Astrocyte (in vitro differentiated cells and primary cell): ENCODE results near the gene KRT13. TPM values are rescaled to one million over a fixed set of nuclear protein-coding genes. Genes with fewer than 3 reads are reported as not detected.

Experiments
- DNase-seq: peaks from one replicate; pipeline ENCODE4 v3.0.0-alpha.2; 2010; ENCODE audit warnings: low read depth
- FAIRE-seq: peaks from 2 replicates; lab custom pipeline; 2011; peaks lifted over from hg19 to GRCh38; lab: Jason Lieb, UNC
- H2AFZ ChIP-seq: 2 replicates; pipeline ENCODE4 v1.6.0; 2012; ENCODE audit warnings: low read depth, low read length, inconsistent platforms
- H3K27ac ChIP-seq: 2 replicates; pipeline ENCODE4 v1.5.1; 2011; ENCODE audit warnings: low read depth, low read length, inconsistent platforms
- H3K27me3 ChIP-seq: 2 replicates; pipeline ENCODE4 v1.6.0; 2011; ENCODE audit warnings: low read length, inconsistent platforms; ENCODE audit not compliant: insufficient read depth
- H3K36me3 ChIP-seq: 2 replicates; pipeline ENCODE4 v1.5.1; 2011; ENCODE audit warnings: low read length, inconsistent platforms; ENCODE audit not compliant: insufficient read depth
- H3K4me1 ChIP-seq: 2 replicates; pipeline ENCODE4 v1.5.1; 2011; ENCODE audit warnings: low read length, inconsistent platforms; ENCODE audit not compliant: insufficient read depth
- H3K4me2 ChIP-seq: 2 replicates; pipeline ENCODE4 v1.6.0; 2012; ENCODE audit warnings: low read length, inconsistent platforms
- H3K4me3 ChIP-seq: 2 replicates; pipeline ENCODE4 v1.5.1; 2011; ENCODE audit warnings: low read depth, mild to moderate bottlenecking, low read length, inconsistent platforms; ENCODE audit not compliant: insufficient read depth
- H3K79me2 ChIP-seq: 2 replicates; pipeline ENCODE4 v1.6.0; 2012; ENCODE audit warnings: mild to moderate bottlenecking, low read length, inconsistent platforms; ENCODE audit not compliant: insufficient read depth
- H3K9ac ChIP-seq: 2 replicates; pipeline ENCODE4 v1.6.0; 2012; ENCODE audit warnings: mild to moderate bottlenecking, low read length, inconsistent platforms
- H3K9me3 ChIP-seq: 2 replicates; pipeline ENCODE4 v1.5.1; 2012; ENCODE audit warnings: low read depth, mild to moderate bottlenecking, low read length, inconsistent platforms; ENCODE audit not compliant: insufficient read depth
- H4K20me1 ChIP-seq: 2 replicates; pipeline ENCODE4 v1.6.0; 2012; ENCODE audit warnings: low read length, inconsistent platforms; ENCODE audit not compliant: insufficient read depth
- H3K27ac Mint-ChIP-seq: one replicate; pipeline ENCODE4 v1.8.0; 2021; ENCODE audit warnings: mild to moderate bottlenecking, mixed read lengths; ENCODE audit not compliant: unreplicated experiment
- H3K27me3 Mint-ChIP-seq: one replicate; pipeline ENCODE4 v1.8.0; 2021; ENCODE audit warnings: low read depth, mixed read lengths; ENCODE audit not compliant: unreplicated experiment
- H3K36me3 Mint-ChIP-seq: one replicate; pipeline ENCODE4 v1.8.0; 2021; ENCODE audit warnings: low read depth, mixed read lengths; ENCODE audit not compliant: unreplicated experiment
- H3K4me1 Mint-ChIP-seq: one replicate; pipeline ENCODE4 v1.8.0; 2021; ENCODE audit warnings: low read depth, mixed read lengths; ENCODE audit not compliant: unreplicated experiment
- H3K4me3 Mint-ChIP-seq: one replicate; pipeline ENCODE4 v1.8.0; 2021; ENCODE audit warnings: mild to moderate bottlenecking, moderate library complexity, mixed read lengths; ENCODE audit not compliant: unreplicated experiment
- H3K9me3 Mint-ChIP-seq: one replicate; pipeline ENCODE4 v1.8.0; 2021; ENCODE audit warnings: mild to moderate bottlenecking, mixed read lengths; ENCODE audit not compliant: unreplicated experiment
- EZH2 ChIP-seq: IDR thresholded peaks from 2 replicates; pipeline ENCODE4 v1.6.1; 2012; ENCODE audit warnings: mild to moderate bottlenecking, low read length, inconsistent platforms; ENCODE audit not compliant: insufficient read depth
- total RNA-seq: library from RNA; stranded (reverse); gene quantifications from 2 replicates; pipeline ENCODE4 v1.2.1, GENCODE V29; 2021
- TF ChIP-seq, protein P1 (sequence below): IDR thresholded peaks from 2 replicates; pipeline ENCODE4 v1.5.1; 2011; ENCODE audit warnings: low read depth, mild to moderate bottlenecking, inconsistent platforms, low read length, moderate library complexity; ENCODE audit not compliant: insufficient read depth

The KRT13 gene
- total RNA-seq, 1 donor from 2014 or later, result not detected

DNA sequence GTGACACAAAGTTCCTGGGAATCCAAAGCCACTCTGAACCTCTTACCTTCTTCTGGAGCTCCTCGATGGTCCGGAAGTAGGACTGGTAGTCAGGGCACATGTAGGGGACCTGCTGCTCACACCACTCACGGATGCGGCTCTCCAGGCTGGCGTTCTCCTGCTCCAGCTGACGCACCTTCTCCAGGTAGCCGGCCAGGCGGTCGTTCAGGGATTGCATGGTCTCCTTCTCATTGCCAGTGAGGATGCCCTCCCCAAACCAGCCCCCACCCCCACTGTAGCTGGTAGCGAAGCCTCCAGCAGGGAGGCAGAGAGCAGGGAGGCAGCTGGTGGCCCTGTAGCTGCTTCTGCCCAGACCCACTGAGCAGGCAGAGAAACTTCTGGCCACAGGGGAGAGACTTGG lies 24.8 kb downstream of the KRT13 start:
- peaks cover 4% of the 10 kb centered on the region for H3K9me3 Mint-ChIP-seq
- Histone ChIP-seq H3K4me3 (no peak overlapping the region), H3K36me3 (no peaks in the 10 kb centered on the region), H4K20me1 (no peaks in the 10 kb centered on the region), H3K9ac (no peak overlapping the region), H2AFZ (no peak overlapping the region), H3K4me2 (no peak overlapping the region), H3K27ac (no peak overlapping the region), H3K79me2 (no peaks in the 10 kb centered on the region), H3K9me3 (no peaks in the 10 kb centered on the region), H3K27me3 (no peaks in the 10 kb centered on the region), H3K4me1 (no peaks in the 10 kb centered on the region)
- DNase-seq (no peak), FAIRE-seq (no peak)
- H3K4me1 Mint-ChIP-seq, result no peaks in the 10 kb centered on the region
- peaks cover 48% of the 10 kb centered on the region for H3K27me3 Mint-ChIP-seq
- H3K4me3 Mint-ChIP-seq, result no peak overlapping the region
- TF ChIP-seq, protein P1, sequence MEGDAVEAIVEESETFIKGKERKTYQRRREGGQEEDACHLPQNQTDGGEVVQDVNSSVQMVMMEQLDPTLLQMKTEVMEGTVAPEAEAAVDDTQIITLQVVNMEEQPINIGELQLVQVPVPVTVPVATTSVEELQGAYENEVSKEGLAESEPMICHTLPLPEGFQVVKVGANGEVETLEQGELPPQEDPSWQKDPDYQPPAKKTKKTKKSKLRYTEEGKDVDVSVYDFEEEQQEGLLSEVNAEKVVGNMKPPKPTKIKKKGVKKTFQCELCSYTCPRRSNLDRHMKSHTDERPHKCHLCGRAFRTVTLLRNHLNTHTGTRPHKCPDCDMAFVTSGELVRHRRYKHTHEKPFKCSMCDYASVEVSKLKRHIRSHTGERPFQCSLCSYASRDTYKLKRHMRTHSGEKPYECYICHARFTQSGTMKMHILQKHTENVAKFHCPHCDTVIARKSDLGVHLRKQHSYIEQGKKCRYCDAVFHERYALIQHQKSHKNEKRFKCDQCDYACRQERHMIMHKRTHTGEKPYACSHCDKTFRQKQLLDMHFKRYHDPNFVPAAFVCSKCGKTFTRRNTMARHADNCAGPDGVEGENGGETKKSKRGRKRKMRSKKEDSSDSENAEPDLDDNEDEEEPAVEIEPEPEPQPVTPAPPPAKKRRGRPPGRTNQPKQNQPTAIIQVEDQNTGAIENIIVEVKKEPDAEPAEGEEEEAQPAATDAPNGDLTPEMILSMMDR, result no peak
- no peak for TF ChIP-seq EZH2
- no peak overlapping the region for H3K27ac Mint-ChIP-seq
- no peaks in the 10 kb centered on the region for H3K36me3 Mint-ChIP-seq

DNA sequence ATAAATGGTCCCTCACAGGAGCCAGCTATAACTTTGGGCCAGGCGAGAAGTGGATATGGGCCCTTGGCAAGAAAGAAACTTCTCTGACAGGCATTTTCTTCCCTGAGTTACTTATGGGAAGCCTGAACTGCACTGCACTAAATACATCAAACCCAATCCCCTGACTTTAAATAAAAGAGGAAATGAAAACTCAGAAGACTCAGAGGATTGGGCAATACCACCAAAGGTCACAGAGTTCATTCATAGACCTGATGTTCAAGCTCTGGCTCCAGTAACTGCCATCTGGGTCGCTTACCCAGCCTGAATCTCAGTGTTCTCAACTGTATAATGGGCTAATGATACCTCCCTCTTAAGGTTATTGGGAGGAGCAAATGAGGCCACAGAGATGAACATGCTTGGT lies 25.3 kb downstream of the KRT13 start:
- no peaks in the 10 kb centered on the region for H3K4me1 Mint-ChIP-seq
- H3K9ac ChIP-seq, result no peak overlapping the region
- H3K9me3 Mint-ChIP-seq, result peaks cover 4% of the 10 kb centered on the region
- TF ChIP-seq EZH2, result no peak
- TF ChIP-seq, protein P1, result no peak
- DNase-seq (no peak), FAIRE-seq (no peak)
- H3K4me3 Mint-ChIP-seq, result no peak overlapping the region
- H2AFZ ChIP-seq, result no peak overlapping the region
- H3K4me3 ChIP-seq, result no peak overlapping the region
- no peak overlapping the region for H3K27ac ChIP-seq
- peaks cover 50% of the 10 kb centered on the region for H3K27me3 Mint-ChIP-seq
- H3K36me3 ChIP-seq, result no peaks in the 10 kb centered on the region
- H3K79me2 ChIP-seq, result no peaks in the 10 kb centered on the region
- H3K4me2 ChIP-seq, result no peak overlapping the region
- no peaks in the 10 kb centered on the region for H3K9me3 ChIP-seq
- H3K4me1 ChIP-seq, result no peaks in the 10 kb centered on the region
- H3K36me3 Mint-ChIP-seq, result no peaks in the 10 kb centered on the region
- no peaks in the 10 kb centered on the region for H3K27me3 ChIP-seq
- H4K20me1 ChIP-seq, result no peaks in the 10 kb centered on the region
- peak overlapping the region; percentile 47 for H3K27ac Mint-ChIP-seq

DNA sequence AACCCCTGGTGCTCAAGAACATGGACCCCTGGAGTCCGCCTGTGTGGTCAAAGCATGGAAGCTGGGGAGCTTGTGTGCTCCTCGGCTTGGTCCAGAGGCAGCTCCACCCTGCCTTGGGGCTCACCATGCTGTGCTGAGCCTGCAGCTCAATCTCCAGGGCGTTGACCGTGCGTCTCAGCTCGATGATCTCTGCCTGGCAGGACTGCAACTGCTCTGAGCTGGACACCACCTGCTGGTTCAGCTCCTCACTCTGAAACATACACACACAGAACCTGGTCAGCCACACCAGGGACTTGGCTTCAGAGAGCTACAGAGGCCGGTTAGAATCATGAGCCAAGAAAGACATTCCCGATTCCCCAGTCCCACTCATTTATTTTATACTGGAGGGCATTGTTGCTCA lies 27.2 kb downstream of the KRT13 start:
- DNase-seq, result no peak
- peaks cover 5% of the 10 kb centered on the region for H3K9me3 Mint-ChIP-seq
- no peaks in the 10 kb centered on the region for H4K20me1 ChIP-seq
- no peak overlapping the region for H3K4me3 Mint-ChIP-seq
- no peaks in the 10 kb centered on the region for H3K4me1 ChIP-seq
- H3K4me3 ChIP-seq, result no peak overlapping the region
- no peak overlapping the region for H3K27ac Mint-ChIP-seq
- H3K36me3 ChIP-seq, result no peaks in the 10 kb centered on the region
- no peaks in the 10 kb centered on the region for H3K27me3 ChIP-seq
- H3K79me2 ChIP-seq, result no peaks in the 10 kb centered on the region
- TF ChIP-seq, protein P1, result no peak
- no peak for TF ChIP-seq EZH2
- H3K9ac ChIP-seq, result no peak overlapping the region
- no peak overlapping the region for H3K27ac ChIP-seq
- no peaks in the 10 kb centered on the region for H3K36me3 Mint-ChIP-seq
- H3K4me2 ChIP-seq, result no peak overlapping the region
- no peaks in the 10 kb centered on the region for H3K4me1 Mint-ChIP-seq
- no peak for FAIRE-seq
- H2AFZ ChIP-seq, result no peak overlapping the region
- H3K27me3 Mint-ChIP-seq, result peaks cover 43% of the 10 kb centered on the region
- no peaks in the 10 kb centered on the region for H3K9me3 ChIP-seq
